Lower lobe of right lung (tissue), 2 donors: ENCODE results near the gene ZNF664. TPM values are rescaled to one million over a fixed set of nuclear protein-coding genes. Genes with fewer than 3 reads are reported as not detected.
A peak's percentile ranks its signal among the peaks of the same experiment; 100 is the strongest.

ENCODE experiments used
- ATAC-seq, 2 donors: fragments of 200-7000 bp; cut with Tn5 transposase; one replicate each; pipeline ENCODE4 v1.9.1; 2020 to 2022; ENCODE audit warnings: mild to moderate bottlenecking in 2 of 2, moderate library complexity in 2 of 2
- DNase-seq: peaks from one replicate; pipeline ENCODE4 v3.0.0-alpha.2; 2020
- H3K27ac ChIP-seq: fragments of 200-600 bp; one replicate; pipeline ENCODE4 v1.8.0; 2022
- H3K27me3 ChIP-seq: fragments of 200-600 bp; one replicate; pipeline ENCODE4 v1.8.0; 2022; ENCODE audit warnings: low read depth
- H3K36me3 ChIP-seq: fragments of 200-600 bp; one replicate; pipeline ENCODE4 v1.8.0; 2022; ENCODE audit warnings: mild to moderate bottlenecking
- H3K4me1 ChIP-seq: fragments of 200-600 bp; one replicate; pipeline ENCODE4 v1.8.0; 2022
- H3K4me3 ChIP-seq: fragments of 200-600 bp; one replicate; pipeline ENCODE4 v1.8.0; 2022; ENCODE audit warnings: mild to moderate bottlenecking
- H3K9me3 ChIP-seq: fragments of 200-600 bp; one replicate; pipeline ENCODE4 v1.8.0; 2022
- CTCF ChIP-seq: fragments of 200-600 bp; IDR thresholded peaks from one replicate; pipeline ENCODE4 v1.8.0; 2022; ENCODE audit warnings: antibody characterized with exemption, mild to moderate bottlenecking
- intact Hi-C: fragments of 100-400 bp; cut with DNase I; formaldehyde crosslinking; loops from one replicate; pipeline ENCODE4 v1.11.0; 2022
- total RNA-seq: library from RNA; stranded (reverse); fragmentation: NEBNext Ultra II Directional; extraction: Animal tissue kit (Norgen Biotek cat#: 25700); gene quantifications from one replicate; pipeline ENCODE4 v1.2.1, GENCODE V29; 2021
- donor health status: DM: no; HTN: yes; CAD: no; lungs with severe emphysema.

The ZNF664 gene
- total RNA-seq, 1 donor from 2014 or later, result 84.2 TPM

GRCh38 chr12:124024263-124024678 is 51.3 kb downstream of the ZNF664 start:
- Histone ChIP-seq H3K9me3 (no peaks in the 10 kb centered on the region), H3K36me3 (no peaks in the 10 kb centered on the region), H3K27ac (no peak overlapping the region), H3K4me3 (no peak overlapping the region), H3K4me1 (peaks cover 7% of the 10 kb centered on the region), H3K27me3 (no peaks in the 10 kb centered on the region)
- ATAC-seq (peak in 1 of 2 donors; percentile 38), DNase-seq (no peak)
- intact Hi-C loops, result no loop called here
- TF ChIP-seq CTCF, result no peak

GRCh38 chr12:124024776-124025175 is 51.8 kb downstream of the ZNF664 start:
- H3K4me1 ChIP-seq, result peaks cover 7% of the 10 kb centered on the region
- H3K36me3 ChIP-seq, result no peaks in the 10 kb centered on the region
- TF ChIP-seq CTCF, result no peak
- no peaks in the 10 kb centered on the region for H3K27me3 ChIP-seq
- no peak for ATAC-seq
- H3K9me3 ChIP-seq, result no peaks in the 10 kb centered on the region
- H3K4me3 ChIP-seq, result no peak overlapping the region
- DNase-seq, result no peak
- H3K27ac ChIP-seq, result no peak overlapping the region
- intact Hi-C loops, result no loop called here

- H3K4me3 ChIP-seq, result no peak overlapping the region
Measured at GRCh38 chr12:124025661-124026060, 52.6 kb downstream of the ZNF664 start.

GRCh38 chr12:124026755-124027745 is 54.0 kb downstream of the ZNF664 start:
- no peak overlapping the region for H3K27ac ChIP-seq
- DNase-seq (no peak), ATAC-seq (no peak)
- H3K36me3 ChIP-seq, result no peaks in the 10 kb centered on the region
- H3K4me3 ChIP-seq, result no peak overlapping the region
- H3K9me3 ChIP-seq, result no peaks in the 10 kb centered on the region
- TF ChIP-seq CTCF, result no peak
- intact Hi-C loops, result no loop called here
- no peaks in the 10 kb centered on the region for H3K4me1 ChIP-seq
- H3K27me3 ChIP-seq, result no peaks in the 10 kb centered on the region

More at GRCh38 chr12:124025661-124026060, 52.6 kb downstream of the ZNF664 start:
- intact Hi-C loops, result no loop called here
- Histone ChIP-seq H3K9me3 (no peaks in the 10 kb centered on the region), H3K27ac (no peak overlapping the region), H3K4me1 (peaks cover 5% of the 10 kb centered on the region), H3K27me3 (no peaks in the 10 kb centered on the region), H3K36me3 (no peaks in the 10 kb centered on the region)
- DNase-seq, result no peak
- no peak for TF ChIP-seq CTCF
- no peak for ATAC-seq

- H3K27me3 ChIP-seq, result no peaks in the 10 kb centered on the region
- DNase-seq, result no peak
- H3K4me3 ChIP-seq, result no peak overlapping the region
- TF ChIP-seq CTCF, result no peak
- H3K36me3 ChIP-seq, result no peaks in the 10 kb centered on the region
- H3K27ac ChIP-seq, result no peak overlapping the region
- no peaks in the 10 kb centered on the region for H3K9me3 ChIP-seq
- no peak for ATAC-seq
- intact Hi-C loops, result no loop called here
- H3K4me1 ChIP-seq, result no peaks in the 10 kb centered on the region
Measured at GRCh38 chr12:124027753-124028554, 54.9 kb downstream of the ZNF664 start.
